Subcutaneous adipose tissue (tissue), 4 donors: ENCODE measurements around the gene CSKMT. TPM values are rescaled to one million over a fixed set of nuclear protein-coding genes. Genes with fewer than 3 reads are reported as not detected.

ENCODE experiments used
- CTCF ChIP-seq: fragments of 450-650 bp; IDR thresholded peaks from one replicate; pipeline ENCODE4 v1.5.1; 2016; ENCODE audit warnings: low read depth, mild to moderate bottlenecking, control low read depth, antibody characterized with exemption, moderate library complexity
- total RNA-seq, 4 donors: library from RNA; depleted of rRNA; stranded (reverse); fragments of >200 nt; gene quantifications; one replicate each; pipeline ENCODE4 v1.1.0, GENCODE V29; 2016

The CSKMT gene
- total RNA-seq, 4 donors from 2014 or later: 2.4 to 9.6 (median 7.7) TPM

- no peak for TF ChIP-seq CTCF
Measured at GRCh38 chr11:62680825-62681240, 15.7 kb downstream of the CSKMT start.

- no peak for TF ChIP-seq CTCF
Measured at GRCh38 chr11:62682518-62682917, 17.4 kb downstream of the CSKMT start.

- TF ChIP-seq CTCF: no peak
Measured at GRCh38 chr11:62687508-62688396, 22.6 kb downstream of the CSKMT start.

- TF ChIP-seq CTCF: no peak
Measured at GRCh38 chr11:62688491-62688890, 23.4 kb downstream of the CSKMT start.

GRCh38 chr11:62689421-62690183 lies 24.5 kb downstream of the CSKMT start, which contains the start of gene LRRN4CL:
Gene LRRN4CL (minus strand): TSS chr11:62689530. CDS start chr11:62688508, 1,022 bp downstream.
- no peak for TF ChIP-seq CTCF

- no peak for TF ChIP-seq CTCF
Measured at GRCh38 chr11:62694455-62695167, 29.5 kb downstream of the CSKMT start.
